ENCODE results near the gene NANOS3.

- TF ChIP-seq POLR2AphosphoS5 (IDR thresholded peaks at IDR 0.05; ENCODE audit: low read depth, low read length) (no peak), TAF1 (IDR thresholded peaks at IDR 0.05; ENCODE audit: borderline replicate concordance, insufficient read depth, low read length) (no peak), REST (IDR thresholded peaks at IDR 0.05; ENCODE audit: insufficient read depth in 1 of 2, low read depth in 2 of 2, low read length in 2 of 2) (no peak), SIN3A (IDR thresholded peaks at IDR 0.05; ENCODE audit: borderline replicate concordance, insufficient read depth, low read length) (no peak), FOXP2 (optimal IDR thresholded peaks at IDR 0.05; ENCODE audit: borderline replicate concordance, extremely low read depth, extremely low read length, insufficient read depth) (no peak)
Observed at GRCh38 chr19:13923194-13923987, 46.5 kb downstream of the NANOS3 start.
